ENCODE results near the gene GLRX3.

The GLRX3 gene

DNA sequence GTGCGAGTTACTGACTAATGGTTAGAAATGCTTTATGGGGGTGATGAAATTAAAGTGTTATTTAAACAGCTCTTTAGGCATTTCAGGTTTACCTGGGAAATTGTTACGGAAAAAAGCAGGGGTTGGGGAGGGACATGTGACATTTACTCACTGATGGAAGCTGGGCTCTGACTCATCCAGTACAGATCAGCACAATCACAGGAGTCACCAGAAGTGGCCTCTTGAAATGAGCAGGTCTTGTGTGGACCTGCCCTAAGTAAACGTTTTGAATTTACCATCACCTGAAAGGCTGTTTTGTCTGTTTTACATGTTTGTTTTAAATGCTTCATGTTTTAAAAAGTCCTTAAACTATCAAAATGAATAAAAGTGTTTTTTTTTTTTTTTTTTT lies 2.3 kb downstream of the GLRX3 start:
- peak; percentile 21 for DNase-seq

DNA sequence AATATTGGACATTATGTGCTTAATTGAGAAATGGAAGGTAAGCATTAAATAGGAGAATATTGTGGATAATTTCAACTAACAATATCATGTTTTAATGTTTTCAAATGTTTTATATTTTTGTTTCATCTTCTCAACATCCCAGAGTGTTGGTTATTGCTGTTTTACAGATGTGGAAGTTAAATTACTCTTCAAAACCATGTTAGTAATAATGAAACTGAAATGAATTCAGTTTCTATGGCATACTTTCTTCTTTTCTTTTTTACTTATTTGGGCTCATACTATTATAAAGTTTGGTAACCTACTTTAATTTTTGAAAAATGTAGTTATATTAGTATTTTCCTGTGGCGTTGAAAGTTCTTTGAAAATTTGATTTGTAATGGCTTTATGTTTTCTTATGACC lies 4.2 kb downstream of the GLRX3 start:
- no peak for DNase-seq

DNA sequence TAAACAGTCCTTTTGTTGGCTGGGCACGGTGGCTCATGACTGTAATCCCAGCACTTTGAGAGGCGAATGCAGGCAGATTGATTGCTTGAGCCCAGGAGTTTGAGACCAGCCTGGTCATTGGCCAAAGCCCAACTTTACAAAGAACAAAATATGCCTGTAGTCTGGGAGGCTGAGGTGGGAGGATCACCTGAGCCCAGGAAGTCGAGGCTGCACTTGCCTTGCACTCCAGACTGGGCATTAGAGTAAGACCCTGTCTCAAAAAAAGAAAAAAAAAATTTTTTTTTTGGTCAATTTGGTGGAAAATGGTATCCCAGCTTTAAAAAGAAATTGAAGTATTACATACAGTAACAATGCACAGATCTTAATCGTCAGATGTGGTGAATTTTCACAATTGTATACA lies 4.8 kb downstream of the GLRX3 start:
- no peak for DNase-seq

DNA sequence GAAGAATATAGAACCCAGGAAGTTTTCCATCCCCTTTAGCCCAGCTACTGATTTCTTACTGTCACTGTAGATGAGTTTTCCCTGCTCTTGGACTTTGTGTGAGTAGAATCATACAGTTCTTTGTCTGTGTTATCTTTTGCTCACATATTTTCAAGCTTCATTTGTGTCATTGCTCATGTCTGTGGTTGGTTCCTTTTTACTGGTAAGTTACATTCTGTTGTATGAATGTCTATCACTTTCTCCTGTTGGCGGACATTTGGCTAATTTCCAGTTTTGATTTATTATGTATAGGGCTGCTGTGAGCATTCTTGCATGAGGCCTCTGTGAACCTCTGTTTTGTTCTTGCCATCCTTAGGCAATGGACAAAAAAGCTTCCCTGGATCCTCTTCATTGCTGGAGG lies 5.3 kb downstream of the GLRX3 start:
- peak; percentile 91 for DNase-seq

DNA sequence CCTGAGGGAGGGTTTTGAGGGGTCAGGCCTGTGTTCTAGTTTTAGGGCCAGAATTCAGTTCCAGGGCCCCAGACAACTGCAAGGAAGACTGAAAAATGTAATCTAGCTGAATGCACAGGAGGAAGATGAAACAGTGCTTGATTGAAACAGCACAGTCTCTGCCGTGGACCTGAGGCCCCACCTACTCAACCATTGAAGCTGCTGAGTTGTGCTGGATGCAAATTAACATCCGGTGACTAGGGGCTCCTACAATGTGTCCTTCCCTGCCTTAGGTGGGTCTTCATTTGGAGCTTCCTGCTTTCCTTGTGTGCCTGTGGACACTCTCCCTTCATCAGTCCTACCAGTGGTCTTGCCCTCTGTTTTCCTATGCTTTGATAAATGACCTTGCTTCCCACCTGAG lies 5.7 kb downstream of the GLRX3 start:
- DNase-seq: no peak

DNA sequence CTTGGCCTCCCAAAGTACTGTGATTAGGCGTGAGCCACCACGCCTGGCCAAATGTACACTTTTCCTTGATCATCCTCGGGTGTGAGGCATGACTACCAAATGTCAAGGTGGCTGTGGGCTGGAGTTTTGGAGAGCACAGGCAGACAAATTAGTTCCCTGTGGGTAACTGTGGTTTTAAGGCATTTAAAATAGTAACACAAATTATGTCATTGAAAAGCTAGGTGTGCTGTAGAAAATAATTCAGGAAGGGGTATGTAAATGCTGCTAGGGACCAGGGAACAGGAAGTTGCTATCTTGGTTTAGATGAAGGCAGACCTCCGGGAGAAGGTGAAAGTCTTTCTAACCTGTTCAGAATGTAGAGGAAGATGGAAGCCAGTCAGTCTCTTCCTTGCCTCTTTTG lies 9.9 kb downstream of the GLRX3 start:
- DNase-seq: no peak

DNA sequence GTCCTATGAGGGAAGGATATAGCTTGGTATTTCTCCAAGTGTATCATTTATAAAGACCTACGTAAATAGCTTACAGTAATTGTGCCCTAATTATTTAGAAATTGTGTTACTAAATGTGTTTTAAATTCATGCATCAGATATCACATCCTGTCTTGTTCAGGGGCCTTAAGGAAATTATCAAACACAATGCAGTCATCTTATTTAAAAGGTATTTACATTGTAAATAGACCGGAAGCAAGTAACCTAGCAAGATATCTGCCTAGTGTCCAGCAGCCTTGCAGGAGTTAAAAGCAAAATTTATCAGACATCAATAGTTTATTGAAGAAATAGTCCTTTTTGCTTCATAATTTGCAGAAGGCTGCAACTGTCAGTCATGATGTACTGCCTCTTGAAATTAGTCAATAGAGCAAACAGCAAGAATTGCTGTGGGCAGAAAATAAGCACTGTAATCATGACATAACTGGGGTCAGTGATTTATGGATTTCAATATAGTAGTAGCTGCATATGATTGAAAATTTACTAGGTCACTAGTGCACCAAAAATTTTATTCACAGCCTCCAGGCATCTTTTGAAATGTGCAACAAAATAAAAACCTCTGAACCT lies 23.1 kb downstream of the GLRX3 start:
- no peak for DNase-seq

DNA sequence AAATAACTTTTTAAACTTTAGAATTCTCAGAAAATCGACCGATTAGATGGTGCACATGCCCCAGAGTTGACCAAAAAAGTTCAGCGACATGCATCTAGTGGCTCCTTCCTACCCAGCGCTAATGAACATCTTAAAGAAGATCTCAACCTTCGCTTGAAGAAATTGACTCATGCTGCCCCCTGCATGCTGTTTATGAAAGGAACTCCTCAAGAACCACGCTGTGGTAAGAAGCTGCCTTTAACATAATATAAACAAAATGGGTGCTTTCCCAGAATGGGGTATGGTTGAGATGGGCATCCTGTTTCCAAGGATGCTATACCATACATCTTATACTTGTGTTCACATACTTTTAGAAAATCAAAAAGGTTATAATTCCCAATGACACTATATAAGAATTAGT lies 24.6 kb downstream of the GLRX3 start:
- DNase-seq: peak; percentile 60

DNA sequence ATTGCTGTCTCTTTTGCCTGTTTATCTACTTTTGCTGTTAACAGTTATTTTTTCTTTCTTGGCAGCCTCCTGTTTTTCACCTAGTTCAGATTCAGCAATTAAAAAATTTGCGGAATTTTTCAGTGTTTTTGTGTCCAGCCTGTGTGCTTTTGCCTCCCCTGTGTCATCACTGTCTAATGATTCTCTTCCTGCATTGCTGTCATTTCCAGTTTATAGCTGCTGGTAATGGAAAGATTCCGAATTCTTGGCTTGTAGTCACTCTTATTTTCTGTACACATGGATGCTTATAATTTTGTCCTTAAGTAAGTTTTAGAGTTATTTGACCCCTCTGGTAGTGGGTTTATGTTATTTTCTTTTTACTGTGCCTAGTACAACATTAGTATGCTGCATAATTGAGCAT lies 25.1 kb downstream of the GLRX3 start:
- no peak for DNase-seq

DNA sequence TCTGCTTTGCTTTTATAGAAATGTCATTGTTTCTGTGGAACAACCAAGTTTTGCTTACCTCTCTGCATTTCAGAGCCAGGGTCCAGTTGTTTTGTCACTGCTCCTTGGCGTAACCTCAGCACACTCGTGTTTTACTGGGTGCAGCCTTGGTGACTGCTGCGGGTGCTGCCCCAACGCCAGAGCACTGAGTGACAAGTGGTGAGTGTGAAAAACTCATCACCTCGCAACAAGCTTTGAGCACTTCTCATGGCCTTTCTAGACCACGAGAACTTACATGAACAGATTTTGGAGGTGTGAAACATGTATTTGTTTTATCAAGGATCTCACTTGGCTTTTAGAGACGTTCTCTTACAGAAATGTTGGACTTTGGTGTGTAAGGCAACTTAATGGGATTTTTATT lies 31.0 kb downstream of the GLRX3 start:
- DNase-seq: no peak

DNA sequence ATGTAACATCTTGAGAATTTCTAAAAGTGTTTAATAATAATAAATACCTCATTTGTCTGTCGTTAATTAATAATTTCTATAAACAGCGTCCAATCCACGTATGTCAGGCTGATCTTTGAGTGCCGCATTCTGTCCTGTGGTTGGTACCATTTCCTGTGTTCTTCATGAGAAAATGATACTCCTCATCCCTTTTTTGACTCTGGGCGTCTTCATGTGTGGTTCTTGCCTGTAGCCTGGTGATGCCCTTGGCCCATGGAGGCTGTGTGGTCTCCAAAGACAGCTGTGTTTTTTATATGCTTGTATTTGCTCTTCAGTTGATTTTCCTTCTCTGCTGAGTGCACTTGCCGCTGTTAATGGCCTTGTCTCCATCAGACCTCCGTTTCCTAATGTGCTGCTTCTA lies 31.5 kb downstream of the GLRX3 start:
- DNase-seq: no peak

DNA sequence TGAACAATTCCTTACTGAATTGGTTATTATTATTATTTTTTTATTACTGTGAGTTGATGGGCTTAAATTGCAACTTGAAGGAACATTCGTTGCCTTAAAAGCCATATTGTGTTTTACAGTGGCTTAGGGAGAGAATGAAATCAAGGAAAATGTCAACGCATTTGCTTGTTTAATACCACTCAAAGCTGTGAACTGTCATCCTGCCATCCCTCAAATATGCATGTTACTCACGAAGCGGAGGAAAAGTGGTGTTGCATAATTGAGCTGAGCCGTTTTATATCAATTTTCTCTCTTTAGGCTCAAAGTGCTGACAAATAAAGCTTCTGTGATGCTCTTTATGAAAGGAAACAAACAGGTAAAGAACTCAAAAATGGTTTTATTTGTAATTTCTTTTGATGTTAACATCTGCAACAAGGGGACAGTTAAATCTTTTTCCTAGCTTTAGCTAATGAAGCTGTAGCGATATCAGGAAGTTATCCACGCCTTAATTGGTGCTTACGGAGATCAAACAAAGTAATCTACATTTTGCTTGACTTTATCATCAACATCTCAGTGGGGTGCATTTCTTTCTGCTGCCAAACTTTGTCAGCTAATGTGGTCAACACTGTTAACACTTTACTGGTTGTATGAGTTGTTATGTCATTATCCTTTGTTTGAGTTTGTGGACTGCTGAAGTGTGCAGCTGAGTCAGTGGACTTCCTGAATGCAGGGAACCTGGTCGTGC lies 33.1 kb downstream of the GLRX3 start:
- peak; percentile 29 for DNase-seq

DNA sequence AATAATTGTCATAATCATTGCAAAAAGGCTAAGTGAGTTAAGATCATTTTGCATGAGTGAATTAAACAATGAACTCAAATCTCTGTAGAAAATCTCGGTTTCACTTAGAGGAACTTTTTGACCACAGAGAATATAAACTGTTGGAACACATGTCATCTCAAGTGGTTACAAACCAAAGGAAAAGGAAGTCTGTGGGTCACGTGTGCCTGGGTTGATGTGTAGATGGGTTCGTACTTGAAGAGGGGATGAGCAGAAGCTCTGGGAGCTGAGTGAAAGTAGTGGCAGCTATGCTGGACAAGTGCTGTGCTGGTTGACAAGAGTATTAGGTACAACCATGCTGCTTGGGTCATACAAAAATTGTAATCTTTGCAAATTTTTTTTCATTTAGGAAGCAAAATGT lies 35.0 kb downstream of the GLRX3 start:
- peak; percentile 83 for DNase-seq

DNA sequence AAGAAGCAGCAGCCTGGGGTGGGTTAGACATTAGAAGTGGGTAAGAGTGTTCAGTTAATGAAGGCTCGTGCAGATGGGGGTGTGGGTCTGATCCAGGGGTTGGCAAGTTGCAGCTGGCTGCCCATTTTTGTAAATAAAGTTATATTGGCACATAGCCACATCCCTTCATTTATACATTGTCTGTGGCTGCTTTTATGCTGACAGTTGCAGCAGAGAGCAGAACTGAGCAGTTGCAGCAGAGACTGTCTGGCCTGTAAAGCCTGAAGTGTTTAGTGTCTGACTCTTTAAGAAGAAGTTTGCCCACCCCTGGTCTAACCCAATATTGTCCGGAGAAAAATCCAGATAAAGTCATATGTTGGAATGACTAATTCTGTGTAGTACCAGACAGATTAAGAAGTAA lies 38.1 kb downstream of the GLRX3 start:
- DNase-seq: no peak

DNA sequence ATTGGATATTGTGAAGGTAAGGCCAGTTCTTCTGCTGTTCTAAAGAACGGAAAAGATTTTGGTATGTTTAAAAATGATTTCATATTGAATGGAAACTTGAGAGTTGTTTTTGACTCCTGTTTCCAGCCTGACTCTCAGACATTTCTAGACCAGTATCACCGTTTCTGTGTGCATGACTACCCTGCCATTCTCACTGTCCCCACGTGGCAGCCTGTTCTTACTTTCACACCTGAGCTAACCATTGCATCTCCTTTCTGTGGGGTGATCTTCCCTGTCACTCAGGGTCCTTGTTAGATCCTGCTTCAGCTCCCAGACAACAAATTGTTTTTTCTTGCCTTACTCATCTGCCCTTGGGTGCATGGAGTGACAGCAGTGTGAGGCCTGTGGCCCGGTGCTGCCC lies 38.9 kb downstream of the GLRX3 start:
- DNase-seq: no peak

DNA sequence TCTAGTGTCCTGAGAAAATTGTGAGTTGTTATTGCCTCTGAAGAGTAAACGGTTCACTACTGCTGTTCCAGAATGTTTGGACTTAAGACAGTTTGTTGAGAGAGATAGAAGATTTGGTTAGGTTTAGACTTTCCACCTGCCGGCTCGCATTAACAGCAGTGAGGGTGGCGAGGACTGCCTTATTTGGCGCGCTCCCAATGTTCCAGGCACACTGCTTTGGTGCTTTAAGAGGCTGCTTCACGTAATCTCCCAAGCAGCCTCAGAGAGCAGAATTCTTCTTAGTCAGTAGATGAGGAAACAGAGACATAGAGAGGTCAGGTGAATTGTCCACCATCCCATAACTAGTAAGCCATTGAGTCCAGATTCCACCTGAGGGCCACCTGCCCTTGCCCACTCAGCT lies 41.1 kb downstream of the GLRX3 start:
- no peak for DNase-seq

DNA sequence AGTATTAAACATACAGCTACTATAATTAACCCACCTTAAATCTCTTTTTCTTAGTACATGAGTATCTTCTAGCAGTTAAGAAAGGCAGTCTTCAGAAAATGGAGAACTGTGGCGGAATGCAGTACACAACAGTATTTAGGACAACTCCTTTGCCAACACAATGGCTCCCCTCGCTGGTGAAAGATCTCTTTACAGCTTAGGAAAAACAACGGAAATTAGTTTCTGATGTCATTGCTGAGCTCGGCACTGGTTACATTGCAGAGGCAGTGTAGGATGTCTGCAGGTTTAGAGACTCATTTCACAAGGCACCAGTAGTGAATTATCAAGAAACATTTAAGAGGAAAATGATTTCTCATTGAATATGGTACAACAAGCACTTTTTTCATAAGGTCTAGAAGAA lies 43.4 kb downstream of the GLRX3 start:
- DNase-seq: peak; percentile 80

DNA sequence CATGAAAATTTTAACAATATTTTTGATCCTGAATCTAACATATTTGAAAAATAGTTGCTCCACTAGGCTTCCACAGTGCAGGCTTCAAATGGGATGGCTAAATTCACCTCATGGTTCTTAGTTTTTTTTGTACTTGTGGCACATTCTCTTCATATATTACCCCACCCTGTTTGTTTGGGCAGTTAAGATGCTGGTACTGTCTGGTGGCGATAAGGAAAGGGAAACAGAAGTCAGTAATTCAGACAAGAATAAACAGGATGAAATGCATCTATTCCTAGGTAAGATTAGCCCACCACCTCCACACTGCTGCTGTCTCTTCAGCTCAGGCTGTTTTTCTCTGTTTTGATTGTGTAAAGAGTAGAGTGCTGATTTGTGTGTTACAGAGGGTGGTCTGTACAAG lies 44.2 kb downstream of the GLRX3 start:
- peak; percentile 61 for DNase-seq

DNA sequence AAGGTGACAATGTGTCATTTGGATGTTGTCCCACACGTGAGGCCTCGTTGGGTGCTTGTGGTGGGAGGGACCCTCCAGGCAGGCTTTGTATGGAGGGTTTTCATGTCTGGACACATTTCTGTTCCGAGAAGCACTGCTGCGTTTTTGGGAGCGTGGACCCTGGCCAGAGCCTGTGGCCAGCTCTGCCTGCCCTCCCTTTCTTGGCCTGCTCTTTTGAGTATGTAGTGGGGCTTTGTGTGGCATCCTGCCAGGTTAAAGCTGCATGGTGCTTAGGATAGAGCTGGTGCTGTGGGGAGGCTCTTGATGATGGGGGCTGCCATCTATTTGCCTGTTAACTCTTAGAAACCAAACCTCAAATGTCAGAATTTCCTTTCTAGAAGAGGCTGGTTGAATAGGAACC lies 45.7 kb downstream of the GLRX3 start:
- no peak for DNase-seq

DNA sequence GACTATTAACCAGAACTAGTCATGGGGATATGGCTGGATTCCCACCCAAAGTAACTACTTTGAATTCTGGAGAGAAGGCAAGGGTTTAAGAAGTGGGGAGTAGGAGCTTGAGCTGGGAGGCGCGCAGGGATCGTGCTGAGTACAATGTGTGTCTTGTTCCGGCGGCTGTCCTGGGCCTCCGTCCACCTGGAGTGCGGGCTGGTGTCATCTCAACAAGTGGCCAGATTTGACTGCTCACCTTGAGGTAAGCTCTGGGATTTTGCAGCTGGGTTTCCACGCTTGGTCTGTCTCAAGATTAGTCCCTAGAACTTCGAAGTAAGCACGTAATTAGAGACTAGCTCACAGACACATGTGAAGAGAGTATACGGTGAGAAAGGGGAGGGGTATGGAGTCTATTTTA lies 49.4 kb downstream of the GLRX3 start:
- no peak for DNase-seq

DNA sequence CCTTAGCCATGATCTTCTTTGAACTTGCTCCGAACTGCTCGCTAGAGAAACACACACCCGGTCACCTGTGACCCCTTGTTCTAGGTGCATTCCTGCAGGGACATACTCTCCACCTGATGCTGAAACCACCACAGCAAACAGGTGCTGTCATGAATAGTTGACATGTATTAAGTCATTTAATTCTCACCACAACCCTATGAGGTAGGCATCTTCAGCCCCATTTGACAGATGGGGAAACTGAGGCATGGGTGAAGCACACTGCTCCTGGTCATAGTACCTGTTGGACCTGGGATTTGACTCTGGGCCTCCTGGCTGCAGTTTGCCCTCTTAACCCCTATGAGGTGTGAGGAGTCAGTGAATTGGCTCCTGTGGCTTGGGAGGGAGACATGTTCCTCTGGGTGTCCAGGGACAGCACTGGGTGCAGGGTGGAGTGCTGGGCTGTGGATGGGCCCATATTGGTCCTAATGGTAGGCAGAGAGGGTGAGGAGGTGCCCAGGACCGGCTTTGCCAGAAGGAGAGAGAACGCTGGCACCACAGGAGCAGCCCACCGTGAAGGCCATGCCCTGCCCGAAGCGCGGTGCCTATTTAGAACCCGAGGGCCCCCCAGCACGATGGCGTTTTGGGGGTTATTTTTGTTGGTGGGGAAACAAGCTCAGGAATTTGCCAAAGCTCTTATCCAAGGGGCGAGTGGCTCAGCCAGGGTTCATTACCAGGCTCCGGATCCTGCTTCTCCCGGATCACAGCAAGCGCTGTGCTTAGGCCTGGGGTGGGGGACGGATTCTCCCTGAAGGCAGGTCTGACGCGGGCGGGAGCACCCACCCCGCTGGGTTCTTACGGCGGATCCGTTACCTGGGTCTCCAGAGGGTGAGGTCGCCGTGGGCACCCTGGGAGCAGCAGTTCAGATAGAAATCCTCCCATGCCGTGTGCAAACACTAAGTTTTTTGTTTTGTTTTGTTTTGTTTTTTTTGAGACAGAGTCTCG lies 52.3 kb downstream of the GLRX3 start:
- DNase-seq: peak; percentile 19

DNA sequence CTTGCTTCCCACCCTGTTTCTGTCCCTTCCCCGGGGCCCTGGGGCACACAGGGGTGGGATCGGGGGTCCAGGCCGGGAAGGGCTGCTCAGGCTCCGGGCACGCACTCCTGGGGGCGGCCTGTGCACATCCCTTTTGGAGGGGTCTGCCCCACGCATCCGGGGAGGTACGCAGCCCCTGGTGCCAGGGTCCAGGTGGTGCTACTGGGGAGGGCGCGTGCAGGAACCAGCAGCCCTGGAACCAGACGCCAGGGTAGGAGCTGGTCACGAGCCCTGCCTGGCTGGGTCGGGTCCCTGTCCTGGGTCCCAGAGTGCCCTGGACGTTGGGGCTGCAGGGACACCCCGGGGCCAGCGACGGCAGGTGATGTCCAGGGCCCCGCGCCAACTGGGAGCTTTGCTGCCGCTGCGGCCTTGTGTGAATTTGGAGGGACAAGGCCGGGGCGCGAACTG lies 53.4 kb downstream of the GLRX3 start:
- no peak for DNase-seq

DNA sequence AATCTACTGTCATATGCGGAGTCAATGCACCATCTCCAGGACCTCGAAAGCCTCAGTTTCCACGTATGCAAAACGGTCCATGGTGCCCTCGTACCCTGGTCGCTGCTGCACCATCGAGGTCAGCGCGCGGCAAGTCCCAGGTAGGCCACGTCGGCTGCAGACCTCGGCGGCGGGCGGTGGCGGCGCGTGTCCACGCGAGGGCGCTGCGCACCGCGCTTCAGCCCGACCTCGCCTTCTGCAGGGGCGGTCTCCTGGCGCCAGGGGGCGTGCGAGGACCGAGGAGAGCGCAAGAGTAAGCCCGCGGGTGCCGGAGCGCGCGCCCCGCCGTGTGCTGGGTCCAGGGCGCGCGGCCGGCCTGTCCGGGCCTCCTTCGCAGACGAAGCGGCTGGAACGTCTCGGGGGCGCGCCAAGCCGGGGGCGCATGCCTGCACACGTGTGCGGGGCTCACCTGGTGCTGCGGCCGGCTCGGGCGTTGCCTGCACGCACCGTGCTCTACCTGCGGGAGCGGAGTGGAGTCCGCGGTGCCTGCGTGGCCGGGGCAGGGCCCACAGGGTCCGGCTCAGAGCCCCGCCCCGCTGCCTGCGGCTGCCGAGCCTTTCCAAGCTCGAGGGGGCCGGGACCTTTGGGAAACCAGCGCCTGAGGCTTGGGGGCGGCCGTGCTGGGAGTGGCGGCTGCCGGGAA lies 54.0 kb downstream of the GLRX3 start:
- peak; percentile 91 for DNase-seq

Measured in hematopoietic multipotent progenitor cell treated with erythropoietin and hydrocortisone succinate and interleukin-3 and kit ligand, for 4 days (in vitro differentiated cells).